Endothelial cell of umbilical vein (primary cell): Measurements from ENCODE around the gene NEAT1. TPM values are rescaled to one million over a fixed set of nuclear protein-coding genes. Genes with fewer than 3 reads are reported as not detected.
A peak's percentile ranks its signal among the peaks of the same experiment; 100 is the strongest.

Experiments used
- BruUV-seq: library from RNA; stranded (reverse); fragments of 400-500 nt; replicated peaks from 2 replicates; lab custom pipeline; 2021; lab: Mats Ljungman, UMichigan
- CTCF ChIA-PET: fragments of 300-600, 350-600 bp; sonication (Branson Sonifier 250); formaldehyde crosslinking; loops from one replicate; lab custom pipeline; 2021; ENCODE audit warnings: antibody characterized with exemption, inconsistent platforms; lab: Charles Lee
- POLR2A ChIA-PET: fragments of 300-600, 350-600 bp; sonication (Branson Sonifier 250); formaldehyde crosslinking; loops from one replicate; lab custom pipeline; 2021; ENCODE audit warnings: antibody characterized with exemption, inconsistent platforms; lab: Charles Lee
- DNase-seq: peaks from one replicate; pipeline ENCODE4 v3.0.0-alpha.2; 2011; ENCODE audit warnings: low read depth, low spot score
- FAIRE-seq: peaks from 2 replicates; lab custom pipeline; 2011; peaks lifted over from hg19 to GRCh38; lab: Jason Lieb, UNC
- H2AFZ ChIP-seq: 2 replicates; pipeline ENCODE4 v1.6.0; 2012; ENCODE audit warnings: low read depth, low read length, control low read depth, inconsistent platforms
- H3K27ac ChIP-seq: 2 replicates; pipeline ENCODE4 v1.5.1; 2011; ENCODE audit warnings: low read depth, mild to moderate bottlenecking, control low read depth, low read length, moderate library complexity; ENCODE audit not compliant: insufficient read depth
- H3K27me3 ChIP-seq, 2 experiments: 2 replicates each; pipeline versions ENCODE4 v1.6.0 to v1.6.1; 2011; ENCODE audit warnings: low read length in 2 of 2, mixed read lengths in 1 of 2; ENCODE audit not compliant: control insufficient read depth in 2 of 2, insufficient read depth in 2 of 2
- H3K36me3 ChIP-seq, 2 experiments: 2 replicates in 1 of 2; 3 replicates in 1 of 2; pipeline ENCODE4 v1.5.1; 2011; ENCODE audit warnings: low read length in 2 of 2, mild to moderate bottlenecking in 1 of 2, moderate library complexity in 1 of 2; ENCODE audit not compliant: control insufficient read depth in 2 of 2, insufficient read depth in 2 of 2; ENCODE audit errors: extremely low read depth in 1 of 2
- H3K4me1 ChIP-seq: 3 replicates; pipeline ENCODE4 v1.5.1; 2011; ENCODE audit warnings: mild to moderate bottlenecking, low read length; ENCODE audit not compliant: control insufficient read depth, insufficient read depth; ENCODE audit errors: extremely low read depth
- H3K4me2 ChIP-seq: 2 replicates; pipeline ENCODE4 v1.6.1; 2011; ENCODE audit warnings: low read length, control low read depth, mixed read lengths; ENCODE audit not compliant: insufficient read depth
- H3K4me3 ChIP-seq, 3 experiments: fragments of 200-600 bp in 1 of 3; sonication (generic), shearing (Covaris generic) in 1 of 3; replicated peaks in 1 of 3; 2 replicates each; pipeline ENCODE4 v1.5.1; 2011 to 2016; ENCODE audit warnings: control low read depth in 3 of 3, low read length in 3 of 3, mild to moderate bottlenecking in 2 of 3, inconsistent platforms in 1 of 3, low read depth in 1 of 3, moderate library complexity in 1 of 3; ENCODE audit not compliant: insufficient read depth in 1 of 3
- H3K79me2 ChIP-seq: 2 replicates; pipeline ENCODE4 v1.6.0; 2012; ENCODE audit warnings: low read length, inconsistent platforms; ENCODE audit not compliant: control insufficient read depth, insufficient read depth
- H3K9ac ChIP-seq: replicated peaks from 2 replicates; pipeline ENCODE3; 2011; ENCODE audit warnings: low read length, control low read depth; ENCODE audit not compliant: insufficient read depth; ENCODE audit errors: extremely low read depth
- H3K9me1 ChIP-seq: replicated peaks from 3 replicates; pipeline ENCODE4 v1.6.0; 2011; ENCODE audit warnings: mild to moderate bottlenecking, low read length; ENCODE audit not compliant: control insufficient read depth, insufficient read depth; ENCODE audit errors: extremely low read depth
- H3K9me3 ChIP-seq: replicated peaks from 2 replicates; pipeline ENCODE4 v1.5.1; 2012; ENCODE audit warnings: low read length, inconsistent platforms; ENCODE audit not compliant: control insufficient read depth, insufficient read depth
- H4K20me1 ChIP-seq: replicated peaks from 2 replicates; pipeline ENCODE3; 2011; ENCODE audit warnings: mild to moderate bottlenecking, low read length; ENCODE audit not compliant: control insufficient read depth, insufficient read depth; ENCODE audit errors: extremely low read depth
- CTCF ChIP-seq, 2 donors: IDR thresholded peaks; 1 replicate in 1 of 2; 2 replicates in 1 of 2; pipeline ENCODE4 v1.5.1; 2011; ENCODE audit warnings: low read length in 2 of 2, mild to moderate bottlenecking in 2 of 2, moderate library complexity in 2 of 2, control low read depth in 1 of 2, inconsistent platforms in 1 of 2, low read depth in 1 of 2; ENCODE audit not compliant: insufficient read depth in 1 of 2; ENCODE audit errors: extremely low read depth in 1 of 2
- EZH2 ChIP-seq: IDR thresholded peaks from 2 replicates; pipeline ENCODE4 v1.6.1; 2012; ENCODE audit warnings: borderline replicate concordance, low read depth, mild to moderate bottlenecking, moderate library complexity, low read length, inconsistent platforms; ENCODE audit not compliant: severe bottlenecking
- FOS ChIP-seq: IDR thresholded peaks from 2 replicates; pipeline ENCODE4 v1.6.1; 2011; ENCODE audit warnings: mild to moderate bottlenecking, low read length, moderate library complexity, borderline replicate concordance; ENCODE audit not compliant: insufficient read depth
- GATA2 ChIP-seq: IDR thresholded peaks from 2 replicates; pipeline ENCODE4 v1.7.0; 2011; ENCODE audit warnings: low read depth, mild to moderate bottlenecking, moderate library complexity, mixed read lengths, low read length; ENCODE audit not compliant: insufficient read length, insufficient read depth
- JUN ChIP-seq: IDR thresholded peaks from 2 replicates; pipeline ENCODE4 v1.6.1; 2011; ENCODE audit warnings: borderline replicate concordance, low read depth; ENCODE audit not compliant: insufficient read length, insufficient read depth
- MAX ChIP-seq: IDR thresholded peaks from 2 replicates; pipeline ENCODE4 v1.6.1; 2011; ENCODE audit not compliant: insufficient read depth, insufficient read length
- MYC ChIP-seq: IDR thresholded peaks from one replicate; pipeline ENCODE4 v1.6.1; 2011; ENCODE audit warnings: mild to moderate bottlenecking, low read depth, low read length
- POLR2A ChIP-seq: IDR thresholded peaks from 2 replicates; pipeline ENCODE4 v1.6.1; 2012; ENCODE audit warnings: low read depth, mild to moderate bottlenecking, control low read depth, low read length
- POLR2AphosphoS5 ChIP-seq: IDR thresholded peaks from 2 replicates; pipeline ENCODE4 v1.6.1; 2012; ENCODE audit warnings: low read depth, mild to moderate bottlenecking, control low read depth, low read length, moderate library complexity; ENCODE audit not compliant: insufficient read depth
- dilution Hi-C: fragments of 300-500 bp; cut with MboI; formaldehyde crosslinking; loops from one replicate; pipeline ENCODE4 v1.15.0; 2019; ENCODE audit warnings: low sequenced_read_pairs; ENCODE audit not compliant: extremely low pct_ligation_motif_present
- intact Hi-C: fragments of 100-400 bp; cut with micrococcal nuclease; formaldehyde crosslinking; loops from one replicate; pipeline ENCODE4 v1.10.0; 2022
- polyA plus RNA-seq, 4 experiments: library from polyadenylated mRNA; depleted of rRNA in 3 of 4; stranded (reverse) in 3 of 4; unstranded in 1 of 4; fragments of >200 nt; gene quantifications; 2 replicates each; pipeline versions ENCODE4 v1.2.1 to v1.2.3, GENCODE V29; 2011 to 2012; ENCODE audit warnings: missing spikeins in 1 of 4
- total RNA-seq: library from RNA; stranded (reverse); gene quantifications from 2 replicates; pipeline ENCODE4 v1.2.3, GENCODE V29; 2021

NEAT1 gene
- total and polyA plus RNA-seq, 2 donors (not counting 3 experiments of a cell fraction or from before 2014, with no cell fraction given): 34.4 to 957 TPM

- no peak for TF ChIP-seq GATA2
- TF ChIP-seq FOS: no peak
- TF ChIP-seq JUN: no peak
- TF ChIP-seq EZH2: no peak
- TF ChIP-seq CTCF (IDR thresholded peaks at IDR 0.05; ENCODE audit: extremely low read depth in 1 of 2, insufficient read depth in 1 of 2, low read depth in 1 of 2, low read length in 2 of 2): no peak
- TF ChIP-seq MAX: no peak
- no peak for TF ChIP-seq POLR2A
- no peak for TF ChIP-seq MYC
- no peak for TF ChIP-seq POLR2AphosphoS5
- peak overlapping the region; percentile 15 for H2AFZ ChIP-seq
- intact Hi-C loops: no loop called here
- FAIRE-seq: peak; percentile 47
- H3K4me1 ChIP-seq: peaks cover 67% of the 10 kb centered on the region
- no peaks in the 10 kb centered on the region for H3K9me1 ChIP-seq
- no peaks in the 10 kb centered on the region for H3K9me3 ChIP-seq
- no peaks in the 10 kb centered on the region for H3K27me3 ChIP-seq
- DNase-seq: peak; percentile 46
- H3K36me3 ChIP-seq: no peaks in the 10 kb centered on the region
- dilution Hi-C loops: no loop called here
- H3K27ac ChIP-seq: peak overlapping the region; percentile 81
- H3K4me2 ChIP-seq: peak overlapping the region; percentile 4
- no peak overlapping the region for H3K4me3 ChIP-seq
- no peaks in the 10 kb centered on the region for H3K79me2 ChIP-seq
- no peaks in the 10 kb centered on the region for H4K20me1 ChIP-seq
- H3K9ac ChIP-seq: peak overlapping the region; percentile 63
- ChIA-PET POLR2A (interaction anchor here (0.9 to 9.4 kb wide), 6 partner anchors 9 to 70 kb away, joined by 3 to 204 read pairs (median 7); partner anchors contain the start of gene MALAT1), CTCF (interaction anchor here (0.9 to 13.9 kb wide), 5 partner anchors 10 to 72 kb away, joined by 3 to 247 read pairs (median 7); partner anchors contain the start of gene MALAT1)
- no TSS peak for BruUV-seq
These were observed 65.9 kb downstream of the NEAT1 start for GRCh38 chr11:65488273-65489034.
